ENCODE measurements around the gene PIP5KL1.
A peak's percentile ranks its signal among the peaks of the same experiment; 100 is the strongest.

Gene PIP5KL1

DNA sequence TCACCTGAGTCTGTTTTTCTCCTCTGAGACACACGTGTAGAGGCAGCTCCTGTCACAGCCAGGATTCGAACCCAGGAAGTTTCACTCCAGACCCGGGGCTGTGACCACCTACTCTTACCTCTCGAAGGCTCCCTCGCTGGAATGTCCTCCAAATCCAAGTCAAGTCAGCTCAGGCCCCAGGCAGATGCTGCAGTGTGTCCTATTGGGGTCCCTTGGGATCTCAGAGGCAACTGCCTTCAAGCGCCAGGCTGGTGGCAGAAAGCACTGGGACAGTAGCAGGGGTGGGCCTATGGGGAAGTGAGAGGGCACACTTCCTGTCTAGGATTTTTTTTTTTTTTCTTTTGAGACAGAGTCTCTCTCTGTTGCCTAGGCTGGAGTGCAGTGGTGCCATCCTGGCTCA, 13.0 kb downstream of the PIP5KL1 start:
- peak overlapping the region; percentile 90 for H3K4me2 ChIP-seq (ENCODE audit: low read length)
- TF ChIP-seq, protein P1, sequence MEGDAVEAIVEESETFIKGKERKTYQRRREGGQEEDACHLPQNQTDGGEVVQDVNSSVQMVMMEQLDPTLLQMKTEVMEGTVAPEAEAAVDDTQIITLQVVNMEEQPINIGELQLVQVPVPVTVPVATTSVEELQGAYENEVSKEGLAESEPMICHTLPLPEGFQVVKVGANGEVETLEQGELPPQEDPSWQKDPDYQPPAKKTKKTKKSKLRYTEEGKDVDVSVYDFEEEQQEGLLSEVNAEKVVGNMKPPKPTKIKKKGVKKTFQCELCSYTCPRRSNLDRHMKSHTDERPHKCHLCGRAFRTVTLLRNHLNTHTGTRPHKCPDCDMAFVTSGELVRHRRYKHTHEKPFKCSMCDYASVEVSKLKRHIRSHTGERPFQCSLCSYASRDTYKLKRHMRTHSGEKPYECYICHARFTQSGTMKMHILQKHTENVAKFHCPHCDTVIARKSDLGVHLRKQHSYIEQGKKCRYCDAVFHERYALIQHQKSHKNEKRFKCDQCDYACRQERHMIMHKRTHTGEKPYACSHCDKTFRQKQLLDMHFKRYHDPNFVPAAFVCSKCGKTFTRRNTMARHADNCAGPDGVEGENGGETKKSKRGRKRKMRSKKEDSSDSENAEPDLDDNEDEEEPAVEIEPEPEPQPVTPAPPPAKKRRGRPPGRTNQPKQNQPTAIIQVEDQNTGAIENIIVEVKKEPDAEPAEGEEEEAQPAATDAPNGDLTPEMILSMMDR (IDR thresholded peaks at IDR 0.05; ENCODE audit: low read depth, low read length, poor library complexity, severe bottlenecking): no peak
- TF ChIP-seq EZH2phosphoT487 (IDR thresholded peaks at IDR 0.05; ENCODE audit: borderline replicate concordance, low read length): no peak
- no peaks in the 10 kb centered on the region for H4K20me1 ChIP-seq (ENCODE audit: control insufficient read depth, insufficient read depth, low read depth, low read length)
- H3K4me1 ChIP-seq (ENCODE audit: control insufficient read depth, low read length): peaks cover 63% of the 10 kb centered on the region
- no peaks in the 10 kb centered on the region for H3K9me3 ChIP-seq (ENCODE audit: control insufficient read depth, insufficient read depth, low read length)
- no peaks in the 10 kb centered on the region for H3K9me2 ChIP-seq (replicated peaks; ENCODE audit: control insufficient read depth, low read length)
- H3K27ac ChIP-seq (ENCODE audit: low read depth, low read length): peak overlapping the region; percentile 69
- H3K79me2 ChIP-seq (ENCODE audit: control insufficient read depth, low read length): peaks cover 22% of the 10 kb centered on the region
- peaks cover 30% of the 10 kb centered on the region for H3K36me3 ChIP-seq (ENCODE audit: control insufficient read depth, low read length)
- peak overlapping the region; percentile 97 for H3K4me3 ChIP-seq (ENCODE audit: low read length)
- peaks cover 12% of the 10 kb centered on the region for H3F3A ChIP-seq (ENCODE audit: control insufficient read depth, insufficient read depth)
- peaks cover 7% of the 10 kb centered on the region for H3K27me3 ChIP-seq (ENCODE audit: control insufficient read depth, low read length)

DNA sequence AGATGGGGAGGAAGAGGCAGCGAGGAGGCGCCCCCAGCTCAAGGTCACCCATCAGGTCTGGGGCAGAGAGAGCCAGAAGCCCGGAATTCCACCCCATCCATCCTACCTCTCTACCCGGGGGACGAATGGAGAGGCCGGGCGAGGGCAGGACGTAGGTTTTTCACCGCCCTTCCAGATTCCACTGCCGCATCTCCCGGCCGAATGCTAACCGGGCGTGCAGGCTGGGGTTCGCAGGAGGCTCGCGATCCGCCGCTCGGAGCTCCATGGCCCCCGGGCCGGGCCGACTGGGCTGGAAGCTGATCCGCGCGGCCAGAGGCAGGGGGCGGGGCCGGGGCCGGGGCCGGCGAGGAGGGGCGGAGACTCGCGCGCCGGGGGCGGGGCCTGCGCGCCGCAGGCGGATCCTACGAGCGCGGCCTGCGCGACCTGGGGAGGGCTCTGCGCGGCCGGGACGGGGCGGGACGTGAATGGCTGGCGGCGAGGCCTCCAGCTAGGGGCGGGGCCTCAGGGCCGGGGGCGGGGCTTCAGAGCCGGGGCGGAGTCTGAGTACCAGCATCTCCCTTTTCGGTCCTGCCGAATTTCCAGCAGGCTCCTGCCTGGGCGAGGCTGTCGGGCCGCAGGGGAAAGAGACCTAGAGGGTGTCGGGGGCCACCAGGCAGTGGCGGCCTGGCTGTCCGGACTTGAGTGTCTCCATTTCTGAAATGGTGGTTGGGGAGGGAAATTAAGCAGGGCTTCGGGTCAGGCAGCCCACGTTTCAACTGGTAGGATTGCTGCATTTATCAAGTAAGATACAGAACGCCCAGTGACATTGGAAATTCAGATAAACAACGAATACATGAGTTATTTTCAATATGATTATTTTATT, 13.6 kb downstream of the PIP5KL1 start, which contains the start of gene ST6GALNAC4:
Gene ST6GALNAC4 (minus strand): TSS at position 322 of the 862 bp plus-strand sequence. CDS start 622 bp downstream, outside the sequence.
- Histone ChIP-seq H3F3A (ENCODE audit: control insufficient read depth, insufficient read depth) (peaks cover 12% of the 10 kb centered on the region), H3K79me2 (ENCODE audit: control insufficient read depth, low read length) (peaks cover 22% of the 10 kb centered on the region), H3K36me3 (ENCODE audit: control insufficient read depth, low read length) (peaks cover 37% of the 10 kb centered on the region), H3K4me3 (ENCODE audit: low read length) (peak within 1 kb of the TSS; percentile 97), H3K9me2 (replicated peaks; ENCODE audit: control insufficient read depth, low read length) (no peaks in the 10 kb centered on the region), H4K20me1 (ENCODE audit: control insufficient read depth, insufficient read depth, low read depth, low read length) (no peaks in the 10 kb centered on the region), H3K4me1 (ENCODE audit: control insufficient read depth, low read length) (peaks cover 65% of the 10 kb centered on the region), H3K4me2 (ENCODE audit: low read length) (peak within 1 kb of the TSS; percentile 99), H3K27me3 (ENCODE audit: control insufficient read depth, low read length) (peaks cover 3% of the 10 kb centered on the region), H3K27ac (ENCODE audit: low read depth, low read length) (peak within 1 kb of the TSS; percentile 91), H3K9me3 (ENCODE audit: control insufficient read depth, insufficient read depth, low read length) (no peaks in the 10 kb centered on the region)
- TF ChIP-seq, protein P1 (IDR thresholded peaks at IDR 0.05; ENCODE audit: low read depth, low read length, poor library complexity, severe bottlenecking): no peak
- no peak for TF ChIP-seq EZH2phosphoT487 (IDR thresholded peaks at IDR 0.05; ENCODE audit: borderline replicate concordance, low read length)

- Histone ChIP-seq H3K27ac (ENCODE audit: low read depth, low read length) (peak overlapping the region; percentile 91), H3K79me2 (ENCODE audit: control insufficient read depth, low read length) (peaks cover 22% of the 10 kb centered on the region), H3K4me2 (ENCODE audit: low read length) (peak overlapping the region; percentile 99), H3K4me1 (ENCODE audit: control insufficient read depth, low read length) (peaks cover 64% of the 10 kb centered on the region), H3K9me3 (ENCODE audit: control insufficient read depth, insufficient read depth, low read length) (no peaks in the 10 kb centered on the region), H3K4me3 (ENCODE audit: low read length) (peak overlapping the region; percentile 97), H3K9me2 (replicated peaks; ENCODE audit: control insufficient read depth, low read length) (no peaks in the 10 kb centered on the region), H3F3A (ENCODE audit: control insufficient read depth, insufficient read depth) (peaks cover 12% of the 10 kb centered on the region), H4K20me1 (ENCODE audit: control insufficient read depth, insufficient read depth, low read depth, low read length) (no peaks in the 10 kb centered on the region), H3K27me3 (ENCODE audit: control insufficient read depth, low read length) (no peaks in the 10 kb centered on the region), H3K36me3 (ENCODE audit: control insufficient read depth, low read length) (peaks cover 43% of the 10 kb centered on the region)
- TF ChIP-seq EZH2phosphoT487 (IDR thresholded peaks at IDR 0.05; ENCODE audit: borderline replicate concordance, low read length): no peak
- TF ChIP-seq, protein P1 (IDR thresholded peaks at IDR 0.05; ENCODE audit: low read depth, low read length, poor library complexity, severe bottlenecking): no peak
These were observed 14.5 kb downstream of the PIP5KL1 start for GRCh38 chr9:127915801-127916719.
